HG03039 (cell line): ENCODE data around the gene PLB1.
"Not testable (repeated sequence)": the region's sequence is repeated elsewhere in the genome, so short reads cannot be mapped to it uniquely, and the experiment has no call there.

Experiments
- ATAC-seq: cut with Tn5 transposase; IDR thresholded peaks from one replicate; pipeline ENCODE4 v1.9.1; 2021; ENCODE audit warnings: mild to moderate bottlenecking, moderate library complexity; ENCODE audit not compliant: unreplicated experiment

The PLB1 gene

DNA sequence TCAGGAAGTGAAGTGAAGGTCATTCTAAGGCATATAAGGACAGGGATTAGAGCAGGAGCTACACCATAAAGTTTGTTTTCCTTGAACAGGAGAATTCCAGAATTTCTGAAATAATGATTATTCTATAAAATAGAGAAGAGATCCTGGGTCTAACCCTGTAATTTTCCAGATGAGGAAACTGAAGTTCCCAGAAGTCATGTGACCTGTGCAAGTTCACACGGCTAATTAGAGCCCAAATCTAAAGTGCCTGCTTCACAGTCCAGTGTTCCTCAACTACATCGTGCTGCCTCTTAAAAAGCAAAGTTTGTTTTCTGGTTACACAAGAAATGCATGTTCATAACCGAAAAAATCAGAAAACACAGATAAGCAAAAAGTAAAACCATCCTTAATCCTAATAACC lies 34.9 kb downstream of the PLB1 start:
- ATAC-seq = no peak

DNA sequence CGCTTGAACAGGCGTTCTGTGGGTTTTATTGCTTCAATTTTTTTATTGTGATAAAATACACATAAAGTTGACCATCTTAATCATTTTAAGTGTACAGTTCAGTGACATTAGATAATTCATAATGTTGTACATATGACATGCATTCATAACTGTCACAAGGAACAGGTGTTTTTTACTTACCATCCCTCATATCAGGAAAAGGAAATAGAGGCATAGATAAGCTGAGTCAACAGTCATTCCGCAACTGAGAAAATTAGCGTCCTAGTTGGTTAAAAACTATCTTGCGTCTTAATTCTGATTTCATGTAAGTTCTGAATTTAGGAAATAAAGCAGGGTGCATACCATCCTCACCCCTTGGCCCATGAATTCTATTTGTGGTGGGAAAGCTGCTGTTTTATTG lies 36.5 kb downstream of the PLB1 start:
- no peak for ATAC-seq

DNA sequence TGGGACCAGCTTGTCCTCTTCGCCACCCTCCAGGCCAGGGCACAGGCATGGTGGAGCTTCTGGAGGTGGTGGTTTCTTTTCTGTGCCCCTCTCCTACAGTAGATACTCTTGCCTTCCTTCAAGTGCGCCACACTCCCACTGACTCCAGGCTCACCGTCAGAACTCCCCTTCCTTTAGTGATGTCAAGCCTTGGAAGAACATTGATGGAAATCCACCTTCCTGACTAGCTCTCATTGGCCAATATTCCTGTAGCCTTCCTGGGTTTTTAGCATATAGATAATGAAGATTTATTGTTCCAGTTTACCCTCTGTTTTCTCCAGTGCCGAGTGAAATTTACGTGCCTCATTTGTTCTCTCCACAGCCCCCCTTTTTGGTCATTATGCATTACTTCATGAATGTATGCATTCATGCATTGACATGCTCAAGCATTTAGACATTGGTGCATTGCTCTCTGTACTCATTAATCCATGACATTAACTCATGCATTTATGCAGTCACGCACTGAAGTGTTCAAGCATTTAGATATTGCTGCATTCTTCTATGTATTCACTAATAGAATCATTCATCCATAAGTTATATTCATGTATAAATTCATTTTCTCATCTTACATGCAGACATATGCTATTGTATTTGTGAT lies 37.3 kb downstream of the PLB1 start:
- ATAC-seq = no peak

DNA sequence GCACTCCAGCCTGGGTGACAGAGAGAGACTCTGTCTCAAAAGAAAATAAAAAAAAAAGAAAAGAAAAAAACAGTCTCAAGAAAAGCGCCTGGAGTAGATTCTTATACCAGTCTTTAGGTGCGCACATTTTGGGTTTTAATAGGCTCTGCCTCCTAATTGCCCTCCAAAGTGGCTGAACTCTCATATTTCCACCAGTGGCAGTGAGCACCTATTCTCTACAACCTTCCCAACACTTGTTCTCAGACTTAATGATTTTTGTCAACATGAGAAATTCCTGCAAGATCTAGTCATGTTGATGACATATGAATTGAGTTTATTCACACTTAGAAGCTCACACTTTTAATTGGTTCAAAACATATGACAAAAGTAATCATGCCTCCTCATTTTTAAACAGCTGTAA lies 39.0 kb downstream of the PLB1 start:
- ATAC-seq = no peak

DNA sequence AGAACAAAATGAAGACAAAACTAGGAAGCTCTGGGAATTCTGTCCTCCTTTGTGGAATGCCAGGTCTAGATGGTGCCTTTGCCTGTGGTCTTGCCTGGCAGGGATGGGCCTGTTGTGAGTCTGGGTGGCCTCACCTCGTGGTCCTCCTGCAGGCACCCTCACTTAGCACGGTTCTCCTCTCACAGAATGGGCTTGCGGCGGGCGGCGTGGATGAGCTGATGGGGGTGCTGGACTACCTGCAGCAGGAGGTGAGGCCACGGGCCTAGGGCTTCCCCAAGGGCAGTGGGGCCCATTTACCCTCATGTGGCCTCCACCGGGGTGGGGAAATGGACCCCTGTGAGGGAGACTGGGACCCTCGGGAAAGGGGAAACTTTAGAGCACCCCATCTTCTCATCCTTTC lies 42.3 kb downstream of the PLB1 start:
- ATAC-seq = no peak

DNA sequence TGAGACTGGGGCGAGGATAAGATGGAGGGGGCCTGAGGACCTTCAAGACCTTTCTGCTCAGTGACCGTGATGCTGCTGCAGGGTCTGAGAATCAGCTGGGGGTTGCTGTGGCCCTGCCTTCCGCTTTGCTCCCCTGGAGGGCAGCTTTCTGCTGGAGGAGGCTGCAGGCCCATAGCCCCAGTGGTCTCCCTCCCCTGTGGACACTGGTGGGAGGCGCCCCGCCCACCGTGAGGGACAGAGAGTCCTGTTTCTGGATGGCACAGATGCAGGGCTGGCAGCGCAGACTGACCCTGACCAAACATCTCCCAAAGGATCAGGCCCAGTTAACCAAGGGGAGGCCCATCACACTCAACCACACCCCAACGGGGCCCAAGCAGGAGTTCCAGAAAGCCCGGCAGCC lies 42.8 kb downstream of the PLB1 start:
- ATAC-seq = no peak

DNA sequence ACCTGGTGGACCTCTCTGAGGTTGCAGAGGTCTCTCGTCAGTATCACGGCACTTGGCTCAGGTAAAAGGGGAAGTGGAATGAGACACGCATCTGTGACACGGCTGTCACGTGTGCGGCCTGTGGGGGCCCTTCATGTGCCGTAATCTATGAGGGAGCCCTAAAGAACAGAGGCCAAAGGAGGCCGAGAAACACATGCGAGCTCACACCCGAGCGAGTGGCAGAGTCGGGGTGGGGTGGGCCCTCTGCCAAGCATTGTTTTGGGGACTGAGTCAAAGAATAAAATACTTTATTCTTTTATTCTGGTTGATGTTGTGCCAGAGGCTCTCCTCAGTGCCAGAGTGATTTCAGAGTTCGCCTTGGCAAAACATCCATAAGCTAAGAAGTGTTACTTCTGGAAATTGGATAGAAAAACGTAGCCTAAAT lies 43.3 kb downstream of the PLB1 start:
- no peak for ATAC-seq

DNA sequence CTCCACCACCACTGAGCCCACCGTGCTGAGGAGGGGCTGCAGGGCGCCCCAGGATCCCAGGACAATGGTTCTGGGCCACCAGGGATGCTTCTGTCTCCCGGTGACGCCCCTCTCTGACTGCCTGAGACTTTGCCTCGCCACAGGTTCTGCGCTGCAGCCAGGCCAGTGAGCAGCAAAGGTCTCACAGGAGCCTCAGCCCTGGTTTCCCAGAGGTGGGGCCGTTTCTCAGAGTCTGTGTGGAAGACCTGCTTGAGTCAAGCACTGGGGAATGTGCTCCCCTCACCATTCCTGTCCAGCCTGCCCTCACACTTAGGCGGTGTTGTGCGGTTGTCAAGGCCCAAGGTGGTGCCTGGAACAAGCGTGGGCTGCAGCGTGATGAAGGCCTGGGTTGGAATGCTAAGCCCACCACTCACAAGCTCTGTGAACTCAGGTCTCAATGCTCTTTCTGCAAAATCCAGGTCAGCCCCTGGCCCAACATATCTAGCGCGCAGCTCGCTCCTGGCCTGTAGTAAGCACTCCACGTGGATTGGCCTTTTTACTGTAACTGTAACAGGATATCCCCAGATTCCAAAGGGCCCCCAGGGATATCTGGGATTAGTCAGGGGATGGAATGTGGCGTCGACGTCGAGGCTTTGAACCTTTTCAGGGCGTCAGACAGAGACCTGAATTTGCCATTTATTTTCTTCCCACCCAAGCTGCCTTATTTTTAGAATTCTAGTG lies 47.6 kb downstream of the PLB1 start:
- no peak for ATAC-seq

DNA sequence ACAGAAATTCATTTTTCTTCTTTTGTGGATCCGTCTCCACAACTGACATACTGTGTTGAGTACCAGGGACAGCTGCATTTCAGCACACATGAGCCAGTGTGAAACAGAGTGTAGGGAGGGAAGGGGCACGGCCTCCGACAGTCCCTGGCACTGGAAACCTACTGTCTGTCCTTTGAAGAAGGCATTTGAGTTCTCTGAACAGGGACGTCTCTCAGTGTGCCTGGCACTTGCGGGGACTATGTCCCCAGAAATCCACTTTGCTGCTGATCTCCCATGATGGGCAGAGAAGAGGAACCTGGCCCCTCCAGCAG lies 48.1 kb downstream of the PLB1 start:
- no peak for ATAC-seq

DNA sequence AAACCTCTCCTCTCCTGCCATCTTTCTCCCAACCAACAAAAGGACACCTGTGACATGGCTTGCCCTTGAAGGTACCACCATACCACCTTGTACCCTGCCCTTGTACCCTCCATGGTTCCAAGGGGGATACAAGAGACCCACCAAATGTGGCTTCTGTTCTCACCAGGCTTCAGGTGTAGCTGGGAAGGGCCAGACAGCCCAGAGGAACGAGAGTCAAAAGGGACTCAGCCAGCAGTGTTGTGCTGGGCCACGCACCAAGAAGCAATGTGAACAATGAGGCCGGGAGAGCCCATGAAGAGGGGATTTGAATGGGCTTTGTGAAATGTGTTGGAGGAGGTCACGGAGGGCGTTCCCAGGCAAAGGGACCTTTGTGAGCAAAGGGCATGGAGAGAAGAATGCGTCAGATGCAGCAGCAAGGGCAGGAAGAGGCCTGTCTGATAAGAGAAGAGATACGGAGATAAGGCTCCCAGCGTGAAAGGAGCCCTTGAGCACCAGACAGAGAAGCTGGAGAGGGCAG lies 48.6 kb downstream of the PLB1 start:
- ATAC-seq = no peak

DNA sequence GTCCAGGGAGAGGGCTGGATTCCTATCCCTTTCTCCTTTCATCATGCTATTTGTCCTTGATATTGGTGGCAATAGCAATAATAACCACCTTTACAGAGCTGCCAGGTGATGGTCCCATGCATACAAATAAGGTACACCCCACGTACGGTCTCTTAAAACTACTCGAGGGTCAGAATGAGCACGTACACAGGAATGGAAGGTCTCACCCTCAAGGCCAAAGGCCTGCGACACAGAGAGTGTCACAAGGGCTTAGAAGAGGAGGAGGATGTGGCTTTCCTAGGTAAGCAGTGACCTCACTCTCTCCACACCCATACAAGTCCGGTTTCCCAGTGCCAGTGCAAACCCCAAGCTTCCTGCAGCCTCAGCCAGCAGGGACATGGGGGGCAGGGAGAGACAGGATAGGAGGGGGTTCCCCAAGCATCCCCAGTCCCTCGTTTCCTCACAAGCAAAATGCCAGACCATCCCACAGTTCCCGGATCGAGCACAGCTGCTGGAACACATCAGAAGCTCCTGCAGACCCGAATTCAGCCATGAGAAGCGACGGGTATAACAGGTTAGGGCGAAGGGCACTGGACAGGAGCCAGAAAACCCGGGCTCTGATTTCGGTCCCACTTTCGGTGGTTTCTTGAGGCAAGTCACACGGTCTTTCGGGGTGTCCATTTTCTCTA lies 49.2 kb downstream of the PLB1 start:
- ATAC-seq = no peak

DNA sequence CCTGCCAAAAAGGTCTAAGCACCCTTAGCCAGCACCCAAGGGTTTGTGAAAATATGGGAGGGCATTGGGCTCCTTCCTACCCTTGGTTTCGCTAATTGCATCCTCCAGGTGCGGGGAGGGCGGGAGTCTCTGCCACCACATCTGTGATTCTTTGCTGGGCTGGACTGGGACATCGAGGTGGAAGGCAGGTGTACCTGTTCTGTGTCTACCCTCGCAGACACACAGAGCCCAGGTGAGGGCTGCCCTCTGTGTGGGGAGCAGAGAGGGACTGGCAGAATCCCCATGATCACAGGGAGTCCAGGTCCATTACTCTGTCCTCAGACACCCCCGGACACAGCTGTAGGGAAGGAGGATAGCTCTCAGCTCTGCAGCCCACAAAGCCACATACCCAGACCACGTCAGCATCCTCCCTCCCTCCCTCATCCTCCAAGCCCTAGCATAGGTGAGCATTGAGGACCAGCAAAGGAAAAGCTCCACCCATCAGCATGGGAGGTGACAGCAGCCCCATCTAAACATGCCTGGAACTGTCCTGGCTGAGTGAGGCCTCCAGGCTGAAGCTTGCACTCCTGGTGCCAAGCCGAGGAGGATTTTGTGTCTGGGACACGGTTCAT lies 49.8 kb downstream of the PLB1 start:
- ATAC-seq = no peak

DNA sequence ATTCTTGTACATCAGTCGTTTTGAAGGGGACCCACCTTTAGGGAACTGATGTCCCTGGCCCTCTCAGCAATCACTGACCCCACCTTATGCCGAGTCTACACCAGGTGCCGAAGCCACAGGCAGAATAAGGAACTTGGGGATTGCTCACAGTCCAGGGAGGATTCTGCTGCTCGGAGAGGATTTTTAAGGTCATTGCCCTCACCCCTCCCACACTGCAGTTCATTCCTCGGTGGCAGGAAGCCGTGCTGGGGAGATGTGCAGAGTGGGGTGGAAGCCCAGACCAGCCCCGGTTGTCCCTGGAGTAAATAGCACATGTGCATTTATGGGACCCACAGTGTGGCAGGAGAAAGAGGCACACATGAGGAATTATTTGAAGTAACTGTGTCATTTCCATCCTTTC lies 50.4 kb downstream of the PLB1 start:
- no peak for ATAC-seq

DNA sequence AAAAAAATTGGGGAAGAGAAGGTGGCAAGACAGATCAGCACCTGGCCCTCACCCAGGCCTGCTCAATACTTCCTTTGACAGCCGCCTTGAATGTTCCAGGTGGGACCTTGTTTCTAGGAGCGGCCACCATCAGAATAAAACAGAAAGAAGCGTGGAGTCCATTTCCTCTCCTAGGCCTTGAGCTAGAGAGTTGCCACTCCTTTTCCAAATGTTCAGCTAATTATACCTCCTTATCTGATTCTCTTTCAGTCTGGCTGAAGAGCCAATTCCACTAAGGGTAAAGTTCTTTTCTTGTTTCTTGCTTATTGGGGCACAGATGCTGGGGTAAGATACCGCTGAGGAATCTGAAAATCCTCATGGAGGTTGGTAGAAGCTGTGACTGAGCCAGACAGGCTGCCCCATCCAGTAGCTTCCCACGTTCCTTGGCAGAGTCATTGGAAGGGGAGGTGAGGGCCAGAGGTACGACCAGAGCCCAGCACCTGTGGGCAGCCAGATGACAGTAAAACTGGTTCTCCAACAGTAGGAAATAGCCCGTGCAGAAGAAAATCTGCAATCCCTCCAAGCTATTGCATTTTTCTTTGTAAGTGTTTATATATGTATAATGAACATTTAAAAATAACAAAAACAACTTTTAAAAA lies 51.5 kb downstream of the PLB1 start:
- no peak for ATAC-seq

DNA sequence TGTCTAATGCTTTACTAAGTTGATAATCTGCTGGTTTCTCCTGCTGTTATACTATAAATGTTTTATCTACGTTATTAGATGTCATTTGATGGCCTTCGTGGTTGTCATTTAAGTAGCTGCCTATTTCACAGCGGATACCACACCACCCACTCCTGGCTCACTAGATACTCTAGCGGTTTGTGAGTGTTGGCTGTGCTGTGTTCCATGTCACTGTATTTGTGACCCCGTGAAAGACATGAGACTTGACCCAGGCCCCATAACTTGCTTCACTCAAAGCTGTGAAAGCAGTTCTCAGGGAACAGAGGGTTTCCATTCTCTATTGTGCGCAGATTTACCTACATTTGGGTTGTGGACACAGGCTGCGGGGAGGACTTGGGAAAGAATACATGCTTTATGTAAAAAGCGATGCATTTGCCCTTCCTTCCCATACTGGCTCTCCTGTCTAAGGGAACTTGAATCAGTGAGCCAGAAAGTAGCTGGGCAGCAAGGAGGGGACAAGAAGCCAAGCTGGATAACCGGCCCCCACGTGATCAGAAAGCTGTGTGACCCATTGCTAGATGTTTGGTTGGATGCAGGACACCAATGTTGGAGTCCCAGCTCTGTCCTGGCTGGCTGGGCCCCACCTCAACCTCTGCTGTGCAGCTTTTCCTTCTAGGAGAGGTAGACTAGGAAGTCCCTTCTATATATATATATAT lies 52.2 kb downstream of the PLB1 start:
- no peak for ATAC-seq

DNA sequence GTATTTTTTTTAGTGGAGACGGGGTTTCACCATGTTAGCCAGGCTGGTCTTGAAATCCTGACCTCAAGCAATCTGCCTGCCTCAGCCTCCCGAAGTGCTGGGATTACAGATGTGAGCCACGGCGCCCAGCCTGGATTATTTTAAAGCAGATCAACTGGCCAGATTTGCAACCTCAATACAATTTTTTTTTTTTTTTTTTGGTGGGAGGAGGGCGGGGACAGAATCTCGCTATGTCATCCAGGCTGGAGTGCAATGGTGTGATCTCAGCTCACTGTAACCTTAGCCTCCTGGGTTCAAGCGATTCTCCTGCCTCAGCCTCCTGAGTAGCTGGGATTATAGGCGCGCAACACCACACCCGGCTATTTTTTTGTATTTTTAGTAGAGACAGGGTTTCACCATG lies 54.5 kb downstream of the PLB1 start:
- ATAC-seq = not testable (repeated sequence)

DNA sequence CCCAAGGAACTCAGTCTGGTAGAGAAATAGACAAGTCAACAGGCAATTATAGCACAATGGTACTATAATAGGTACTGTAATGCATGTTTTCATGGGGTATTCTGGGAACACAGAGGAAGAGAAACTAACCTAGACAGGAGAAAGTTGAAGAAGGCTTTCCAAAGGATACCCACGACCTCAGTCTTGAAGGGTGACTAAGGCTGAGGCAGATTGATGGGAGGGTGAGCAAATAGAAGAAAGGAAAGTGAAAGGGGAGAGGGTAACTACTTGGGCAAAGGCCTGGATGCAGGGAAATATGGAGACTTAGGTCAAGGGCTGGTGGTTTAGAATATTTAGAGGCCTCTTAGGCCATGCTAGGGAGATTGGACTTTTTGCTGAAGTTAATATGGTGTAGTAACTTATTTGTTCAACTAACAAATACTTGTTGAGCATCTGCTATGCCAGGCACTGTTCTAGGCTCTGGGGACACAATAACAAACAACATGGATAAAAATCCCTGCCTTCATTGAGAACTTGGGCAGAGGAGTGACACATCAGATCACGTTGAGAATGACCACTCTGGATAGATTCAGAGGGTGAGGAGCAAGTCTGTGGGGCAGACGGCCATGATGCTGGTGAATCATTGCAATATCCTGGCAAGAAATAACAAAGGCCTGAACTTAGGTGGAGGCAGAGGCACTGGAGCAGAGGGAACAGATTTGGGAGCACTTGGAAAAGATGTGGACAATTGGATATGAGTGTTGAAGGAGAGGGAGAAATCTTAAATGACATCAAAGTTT lies 56.4 kb downstream of the PLB1 start:
- no peak for ATAC-seq

DNA sequence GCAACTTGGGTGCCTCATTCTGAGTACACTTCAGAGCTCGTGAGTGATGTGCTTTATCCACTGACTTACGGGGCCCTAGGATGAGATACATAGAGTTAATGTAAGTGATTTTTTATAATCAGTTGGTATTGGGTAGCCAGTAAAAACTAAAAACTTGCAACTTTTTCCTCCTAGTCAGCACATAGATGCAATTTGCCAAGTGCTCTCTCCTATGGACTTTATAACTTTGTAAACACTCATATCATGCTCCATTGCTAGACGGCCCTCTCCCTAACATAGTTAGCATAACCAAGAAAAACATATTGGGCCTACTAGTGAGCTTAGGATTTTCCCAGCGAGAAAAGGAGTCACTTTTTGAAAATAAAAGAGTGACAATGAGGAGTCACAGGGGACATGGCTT lies 60.4 kb downstream of the PLB1 start:
- no peak for ATAC-seq

DNA sequence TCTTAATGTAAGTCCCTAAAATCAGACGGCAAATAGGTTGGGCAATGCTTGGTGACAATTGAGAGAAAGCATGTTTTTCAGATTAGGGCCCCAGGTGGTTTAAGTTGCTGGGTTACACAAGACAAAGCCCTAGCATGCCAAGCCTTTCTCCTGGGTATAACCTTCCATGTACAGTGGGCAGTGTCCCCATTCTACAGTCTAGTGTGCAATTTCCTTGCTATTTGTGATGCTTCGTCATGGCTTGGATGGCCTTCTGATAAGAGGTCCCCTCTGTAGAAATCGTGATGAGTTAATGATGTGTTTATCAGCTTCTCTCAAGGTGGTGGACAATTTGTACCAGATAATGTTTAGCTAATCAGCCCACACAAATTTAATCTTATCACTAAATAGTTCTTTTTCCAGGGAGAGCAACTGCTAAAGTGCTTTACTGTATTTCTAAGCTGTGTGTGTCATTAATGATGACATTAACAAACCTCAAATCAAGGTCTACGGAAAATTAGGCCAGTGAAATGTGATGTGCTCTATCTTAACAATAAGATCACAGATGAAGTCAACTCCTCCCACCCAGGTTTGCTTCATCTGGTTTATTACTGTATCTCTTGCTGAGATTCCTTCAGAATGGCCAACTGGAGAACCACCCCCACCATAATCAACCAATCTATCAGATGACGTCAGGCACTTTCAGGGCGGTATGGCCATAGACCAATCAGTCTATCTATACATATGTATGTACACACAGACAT lies 61.7 kb downstream of the PLB1 start:
- ATAC-seq = no peak
